Measurements from ENCODE around the gene BCORL1. TPM values are rescaled to one million over a fixed set of nuclear protein-coding genes. Genes with fewer than 3 reads are reported as not detected.

BCORL1 gene
- total RNA-seq, 1 experiment from 2014 or later = 30.8 TPM

DNA sequence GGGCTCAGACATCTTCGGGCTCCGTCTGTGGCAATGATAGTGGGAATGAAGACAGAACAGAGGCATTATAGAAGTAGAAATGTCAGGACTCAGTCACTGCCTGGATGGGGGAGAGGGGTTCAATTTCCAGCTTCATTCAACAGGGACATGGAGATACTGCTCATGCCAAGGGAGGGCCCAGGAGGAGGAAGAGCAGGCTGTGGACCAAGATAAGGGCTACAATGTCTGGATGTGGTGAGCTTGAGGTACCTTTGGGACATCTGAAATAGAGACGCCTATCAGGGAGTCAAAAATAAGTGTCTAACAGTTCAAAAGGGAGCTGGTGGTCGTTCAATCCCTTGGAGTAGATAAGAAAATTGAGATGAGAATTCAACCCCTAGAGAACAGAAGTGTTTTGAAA is 93.3 kb downstream of the BCORL1 start:
- DNase-seq (ENCODE audit: low read depth, low spot score) = no peak
- Histone ChIP-seq H3K4me1 (ENCODE audit: control insufficient read depth in 1 of 2, insufficient read depth in 2 of 2, low read length in 2 of 2) (no peaks in the 10 kb centered on the region), H3K27ac (ENCODE audit: low read depth, low read length) (no peak overlapping the region), H3K79me2 (ENCODE audit: insufficient read depth, low read length) (peaks cover 4% of the 10 kb centered on the region; the same call in 1 of the 2 replicates), H2AFZ (ENCODE audit: low read depth, low read length, poor library complexity, severe bottlenecking) (no peak overlapping the region), H3K4me3 (replicated peaks in 1 of 2; ENCODE audit: low read depth in 1 of 2, low read length in 2 of 2) (no peak overlapping the region), H3K9ac (ENCODE audit: low read length) (no peak overlapping the region), H4K20me1 (ENCODE audit: insufficient read depth) (no peaks in the 10 kb centered on the region), H3K36me3 (ENCODE audit: control insufficient read depth in 1 of 2, insufficient read depth in 2 of 2, low read length in 2 of 2) (no peaks in the 10 kb centered on the region; a peak in 2 of 4 replicates), H3K4me2 (ENCODE audit: low read length) (no peak overlapping the region), H3K27me3 (ENCODE audit: insufficient read depth, low read length) (no peaks in the 10 kb centered on the region), H3K9me3 (ENCODE audit: control insufficient read depth in 1 of 2, insufficient read depth in 1 of 2, low read depth in 1 of 2, low read length in 2 of 2) (no peaks in the 10 kb centered on the region), H3K9me2 (ENCODE audit: insufficient read depth) (no peaks in the 10 kb centered on the region)
- ATAC-seq = no peak
- CTCF ChIA-PET = no interaction called here
- TF ChIP-seq POLR2A (IDR thresholded peaks at IDR 0.05; ENCODE audit: borderline replicate concordance, extremely low read depth, insufficient read depth, insufficient read length) (no peak), POLR2AphosphoS5 (IDR thresholded peaks at IDR 0.05; ENCODE audit: low read depth, low read length) (no peak), ZNF274 (IDR thresholded peaks at IDR 0.05; ENCODE audit: low read depth, low read length) (no peak), YY1 (IDR thresholded peaks at IDR 0.05; ENCODE audit: extremely low read depth, insufficient replicate concordance, low read depth, low read length) (no peak), RAD21 (IDR thresholded peaks at IDR 0.05; ENCODE audit: low read depth) (no peak), CBX3 (IDR thresholded peaks at IDR 0.05; ENCODE audit: low read depth) (no peak), TCF7L2 (IDR thresholded peaks at IDR 0.05; ENCODE audit: borderline replicate concordance, extremely low read depth, insufficient read depth, insufficient read length) (no peak), SRF (IDR thresholded peaks at IDR 0.05; ENCODE audit: low read depth) (no peak), FOSL1 (IDR thresholded peaks at IDR 0.05; ENCODE audit: low read depth) (no peak), EGR1 (IDR thresholded peaks at IDR 0.05; ENCODE audit: low read depth) (no peak), EZH2 (IDR thresholded peaks at IDR 0.05) (no peak), JUND (IDR thresholded peaks at IDR 0.05) (no peak), SP1 (IDR thresholded peaks at IDR 0.05; ENCODE audit: low read depth) (no peak)
- TF ChIP-seq, protein P1, sequence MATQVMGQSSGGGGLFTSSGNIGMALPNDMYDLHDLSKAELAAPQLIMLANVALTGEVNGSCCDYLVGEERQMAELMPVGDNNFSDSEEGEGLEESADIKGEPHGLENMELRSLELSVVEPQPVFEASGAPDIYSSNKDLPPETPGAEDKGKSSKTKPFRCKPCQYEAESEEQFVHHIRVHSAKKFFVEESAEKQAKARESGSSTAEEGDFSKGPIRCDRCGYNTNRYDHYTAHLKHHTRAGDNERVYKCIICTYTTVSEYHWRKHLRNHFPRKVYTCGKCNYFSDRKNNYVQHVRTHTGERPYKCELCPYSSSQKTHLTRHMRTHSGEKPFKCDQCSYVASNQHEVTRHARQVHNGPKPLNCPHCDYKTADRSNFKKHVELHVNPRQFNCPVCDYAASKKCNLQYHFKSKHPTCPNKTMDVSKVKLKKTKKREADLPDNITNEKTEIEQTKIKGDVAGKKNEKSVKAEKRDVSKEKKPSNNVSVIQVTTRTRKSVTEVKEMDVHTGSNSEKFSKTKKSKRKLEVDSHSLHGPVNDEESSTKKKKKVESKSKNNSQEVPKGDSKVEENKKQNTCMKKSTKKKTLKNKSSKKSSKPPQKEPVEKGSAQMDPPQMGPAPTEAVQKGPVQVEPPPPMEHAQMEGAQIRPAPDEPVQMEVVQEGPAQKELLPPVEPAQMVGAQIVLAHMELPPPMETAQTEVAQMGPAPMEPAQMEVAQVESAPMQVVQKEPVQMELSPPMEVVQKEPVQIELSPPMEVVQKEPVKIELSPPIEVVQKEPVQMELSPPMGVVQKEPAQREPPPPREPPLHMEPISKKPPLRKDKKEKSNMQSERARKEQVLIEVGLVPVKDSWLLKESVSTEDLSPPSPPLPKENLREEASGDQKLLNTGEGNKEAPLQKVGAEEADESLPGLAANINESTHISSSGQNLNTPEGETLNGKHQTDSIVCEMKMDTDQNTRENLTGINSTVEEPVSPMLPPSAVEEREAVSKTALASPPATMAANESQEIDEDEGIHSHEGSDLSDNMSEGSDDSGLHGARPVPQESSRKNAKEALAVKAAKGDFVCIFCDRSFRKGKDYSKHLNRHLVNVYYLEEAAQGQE (IDR thresholded peaks at IDR 0.05; ENCODE audit: low read depth) = no peak
- TF ChIP-seq, protein P2, sequence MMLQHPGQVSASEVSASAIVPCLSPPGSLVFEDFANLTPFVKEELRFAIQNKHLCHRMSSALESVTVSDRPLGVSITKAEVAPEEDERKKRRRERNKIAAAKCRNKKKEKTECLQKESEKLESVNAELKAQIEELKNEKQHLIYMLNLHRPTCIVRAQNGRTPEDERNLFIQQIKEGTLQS (IDR thresholded peaks at IDR 0.05) = no peak
- TF ChIP-seq, protein P3, sequence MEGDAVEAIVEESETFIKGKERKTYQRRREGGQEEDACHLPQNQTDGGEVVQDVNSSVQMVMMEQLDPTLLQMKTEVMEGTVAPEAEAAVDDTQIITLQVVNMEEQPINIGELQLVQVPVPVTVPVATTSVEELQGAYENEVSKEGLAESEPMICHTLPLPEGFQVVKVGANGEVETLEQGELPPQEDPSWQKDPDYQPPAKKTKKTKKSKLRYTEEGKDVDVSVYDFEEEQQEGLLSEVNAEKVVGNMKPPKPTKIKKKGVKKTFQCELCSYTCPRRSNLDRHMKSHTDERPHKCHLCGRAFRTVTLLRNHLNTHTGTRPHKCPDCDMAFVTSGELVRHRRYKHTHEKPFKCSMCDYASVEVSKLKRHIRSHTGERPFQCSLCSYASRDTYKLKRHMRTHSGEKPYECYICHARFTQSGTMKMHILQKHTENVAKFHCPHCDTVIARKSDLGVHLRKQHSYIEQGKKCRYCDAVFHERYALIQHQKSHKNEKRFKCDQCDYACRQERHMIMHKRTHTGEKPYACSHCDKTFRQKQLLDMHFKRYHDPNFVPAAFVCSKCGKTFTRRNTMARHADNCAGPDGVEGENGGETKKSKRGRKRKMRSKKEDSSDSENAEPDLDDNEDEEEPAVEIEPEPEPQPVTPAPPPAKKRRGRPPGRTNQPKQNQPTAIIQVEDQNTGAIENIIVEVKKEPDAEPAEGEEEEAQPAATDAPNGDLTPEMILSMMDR (IDR thresholded peaks at IDR 0.05 in 2 of 3, conservative IDR thresholded peaks at IDR 0.05 in 1 of 3; ENCODE audit: borderline replicate concordance in 1 of 3, insufficient read depth in 1 of 3, low read depth in 2 of 3, low read length in 2 of 3) = no peak
- TF ChIP-seq, protein P4, sequence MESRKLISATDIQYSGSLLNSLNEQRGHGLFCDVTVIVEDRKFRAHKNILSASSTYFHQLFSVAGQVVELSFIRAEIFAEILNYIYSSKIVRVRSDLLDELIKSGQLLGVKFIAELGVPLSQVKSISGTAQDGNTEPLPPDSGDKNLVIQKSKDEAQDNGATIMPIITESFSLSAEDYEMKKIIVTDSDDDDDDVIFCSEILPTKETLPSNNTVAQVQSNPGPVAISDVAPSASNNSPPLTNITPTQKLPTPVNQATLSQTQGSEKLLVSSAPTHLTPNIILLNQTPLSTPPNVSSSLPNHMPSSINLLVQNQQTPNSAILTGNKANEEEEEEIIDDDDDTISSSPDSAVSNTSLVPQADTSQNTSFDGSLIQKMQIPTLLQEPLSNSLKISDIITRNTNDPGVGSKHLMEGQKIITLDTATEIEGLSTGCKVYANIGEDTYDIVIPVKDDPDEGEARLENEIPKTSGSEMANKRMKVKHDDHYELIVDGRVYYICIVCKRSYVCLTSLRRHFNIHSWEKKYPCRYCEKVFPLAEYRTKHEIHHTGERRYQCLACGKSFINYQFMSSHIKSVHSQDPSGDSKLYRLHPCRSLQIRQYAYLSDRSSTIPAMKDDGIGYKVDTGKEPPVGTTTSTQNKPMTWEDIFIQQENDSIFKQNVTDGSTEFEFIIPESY (IDR thresholded peaks at IDR 0.05; ENCODE audit: extremely low read depth, insufficient replicate concordance, low read length) = no peak
- RAD21 ChIA-PET (ENCODE audit: low non-redundant PET in 1 of 2, low total read pairs in 2 of 2, uncharacterized antibody in 2 of 2, unreplicated experiment in 2 of 2) = no interaction called here
- intact Hi-C loops (cut with micrococcal nuclease) = loop anchor here (10.0 kb wide), 1 partner anchor 49 kb away; no protein-coding TSS in a partner anchor
- POLR2A ChIA-PET = no interaction called here
- no TSS peak for BruUV-seq (replicated peaks)
